Gastrocnemius medialis (tissue), 4 donors: Measurements from ENCODE around the gene RNLS. TPM values are rescaled to one million over a fixed set of nuclear protein-coding genes. Genes with fewer than 3 reads are reported as not detected.
A peak's percentile ranks its signal among the peaks of the same experiment; 100 is the strongest.
"Not testable (repeated sequence)": the region's sequence is repeated elsewhere in the genome, so short reads cannot be mapped to it uniquely, and the experiment has no call there.

Experiments
- ATAC-seq, 2 donors: fragments of 150-250 bp; one replicate each; pipeline ENCODE4 v1.9.1; 2016
- DNase-seq, 2 donors: peaks; one replicate each; pipeline ENCODE4 v3.0.0-alpha.2; 2019
- H3K27ac ChIP-seq, 4 donors: fragments of 200-600 bp; sonication (generic); 1 replicate in 1 of 4; 2 replicates in 3 of 4; pipeline ENCODE4 v1.5.1; 2016 to 2018; ENCODE audit warnings: mild to moderate bottlenecking in 2 of 4, moderate library complexity in 1 of 4
- H3K27me3 ChIP-seq, 3 donors: fragments of 200-600 bp; sonication (generic) in 2 of 3; 1 replicate in 1 of 3; 2 replicates in 2 of 3; pipeline versions ENCODE4 v1.5.1 to v1.6.0; 2016 to 2019; ENCODE audit warnings: mild to moderate bottlenecking in 1 of 3, moderate library complexity in 1 of 3
- H3K36me3 ChIP-seq, 2 donors: fragments of 200-600 bp; sonication (generic) in 1 of 2; one replicate each; pipeline ENCODE4 v1.5.1; 2017 to 2018
- H3K4me1 ChIP-seq, 2 donors: fragments of 200-600 bp; sonication (generic) in 1 of 2; one replicate each; pipeline ENCODE4 v1.5.1; 2016 to 2017; ENCODE audit warnings: mild to moderate bottlenecking in 2 of 2
- H3K4me3 ChIP-seq, 4 donors: fragments of 200-600 bp; sonication (generic) in 3 of 4; 1 replicate in 1 of 4; 2 replicates in 3 of 4; pipeline ENCODE4 v1.5.1; 2016 to 2019; ENCODE audit warnings: mild to moderate bottlenecking in 2 of 4
- H3K9me3 ChIP-seq, 3 donors: fragments of 200-600 bp; sonication (generic) in 2 of 3; 1 replicate in 1 of 3; 2 replicates in 2 of 3; pipeline ENCODE4 v1.5.1; 2016 to 2019
- POLR2A ChIP-seq, 2 donors: fragments of 450-650 bp; IDR thresholded peaks; one replicate each; pipeline ENCODE4 v1.6.1; 2017; ENCODE audit warnings: antibody characterized with exemption in 2 of 2, mild to moderate bottlenecking in 2 of 2, moderate library complexity in 2 of 2
- in situ Hi-C, 4 donors: fragments of 200-750 bp; cut with MboI; loops; one replicate each; pipeline versions ENCODE4 v1.15.0 to v1.8.0; 2017; ENCODE audit warnings: low sequenced_read_pairs in 4 of 4
- intact Hi-C: fragments of 100-400 bp; cut with DNase I; formaldehyde crosslinking; loops from one replicate; pipeline ENCODE4 v1.15.1; 2023; ENCODE audit warnings: low total_unique reads
- total RNA-seq, 4 donors: library from RNA; depleted of rRNA; stranded (reverse); fragments of >200 nt; gene quantifications; one replicate each; pipeline versions ENCODE4 v1.1.0 to v1.2.3, GENCODE V29; 2016
- TF ChIP-seq, protein P1 (sequence below), 5 experiments: fragments of 450-650 bp in 3 of 5; fragments of 200-600 bp in 2 of 5; sonication (generic) in 2 of 5; IDR thresholded peaks in 4 of 5; conservative IDR thresholded peaks in 1 of 5; 1 replicate in 4 of 5; 2 replicates in 1 of 5; pipeline ENCODE4 v1.5.1; 2016 to 2019; ENCODE audit warnings: antibody characterized with exemption in 5 of 5, mild to moderate bottlenecking in 3 of 5, moderate library complexity in 3 of 5

RNLS gene
- total RNA-seq, 4 donors from 2014 or later, result 8.1 to 17.5 (median 9.7) TPM

DNA sequence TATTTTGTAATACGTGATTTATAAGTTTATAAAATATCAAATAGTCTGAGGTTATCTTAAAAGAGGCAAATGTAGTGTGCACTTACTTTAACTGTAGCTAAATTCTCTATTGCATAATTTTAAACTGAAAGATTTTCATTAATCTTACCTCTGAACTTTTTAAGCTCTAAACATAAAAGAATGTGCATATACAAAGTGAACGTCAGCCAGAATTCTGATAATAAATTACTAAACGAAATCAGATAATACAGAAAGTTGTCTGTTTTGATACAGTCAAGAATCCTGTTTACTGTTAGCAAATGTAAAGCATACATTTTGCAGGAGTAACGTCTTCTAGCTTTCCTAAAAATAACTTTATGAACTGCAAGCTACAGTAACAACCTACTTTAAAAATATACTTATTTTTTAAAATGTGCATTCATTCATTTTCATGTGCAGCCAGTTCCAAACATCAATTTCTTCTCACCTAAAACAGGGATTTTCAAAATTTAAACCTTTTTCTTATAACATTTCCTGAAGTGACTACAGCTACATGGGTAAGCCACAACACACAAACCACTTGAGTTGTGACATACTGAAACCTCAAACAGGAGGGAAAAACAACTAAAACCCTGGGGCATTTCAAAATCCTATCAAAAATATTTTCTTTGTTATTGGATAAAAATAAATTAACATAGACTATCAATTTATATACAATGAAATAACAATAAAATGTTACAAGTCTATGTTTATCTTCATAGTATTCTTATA, 92.7 kb downstream of the RNLS start:
- DNase-seq (no peak), ATAC-seq (no peak)
- H3K27me3 ChIP-seq, result no peaks in the 10 kb centered on the region
- no peak overlapping the region for H3K27ac ChIP-seq
- H3K9me3 ChIP-seq, result no peaks in the 10 kb centered on the region
- peaks cover 0 to 4% of the 10 kb centered on the region in 2 donors for H3K4me1 ChIP-seq
- H3K4me3 ChIP-seq, result no peak overlapping the region
- no peaks in the 10 kb centered on the region for H3K36me3 ChIP-seq
- in situ Hi-C loops, result no loop called here
- intact Hi-C loops, result no loop called here
- TF ChIP-seq, protein P1, sequence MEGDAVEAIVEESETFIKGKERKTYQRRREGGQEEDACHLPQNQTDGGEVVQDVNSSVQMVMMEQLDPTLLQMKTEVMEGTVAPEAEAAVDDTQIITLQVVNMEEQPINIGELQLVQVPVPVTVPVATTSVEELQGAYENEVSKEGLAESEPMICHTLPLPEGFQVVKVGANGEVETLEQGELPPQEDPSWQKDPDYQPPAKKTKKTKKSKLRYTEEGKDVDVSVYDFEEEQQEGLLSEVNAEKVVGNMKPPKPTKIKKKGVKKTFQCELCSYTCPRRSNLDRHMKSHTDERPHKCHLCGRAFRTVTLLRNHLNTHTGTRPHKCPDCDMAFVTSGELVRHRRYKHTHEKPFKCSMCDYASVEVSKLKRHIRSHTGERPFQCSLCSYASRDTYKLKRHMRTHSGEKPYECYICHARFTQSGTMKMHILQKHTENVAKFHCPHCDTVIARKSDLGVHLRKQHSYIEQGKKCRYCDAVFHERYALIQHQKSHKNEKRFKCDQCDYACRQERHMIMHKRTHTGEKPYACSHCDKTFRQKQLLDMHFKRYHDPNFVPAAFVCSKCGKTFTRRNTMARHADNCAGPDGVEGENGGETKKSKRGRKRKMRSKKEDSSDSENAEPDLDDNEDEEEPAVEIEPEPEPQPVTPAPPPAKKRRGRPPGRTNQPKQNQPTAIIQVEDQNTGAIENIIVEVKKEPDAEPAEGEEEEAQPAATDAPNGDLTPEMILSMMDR (IDR thresholded peaks at IDR 0.05 in 4 of 5, conservative IDR thresholded peaks at IDR 0.05 in 1 of 5), result no peak
- TF ChIP-seq POLR2A (IDR thresholded peaks at IDR 0.05), result no peak

DNA sequence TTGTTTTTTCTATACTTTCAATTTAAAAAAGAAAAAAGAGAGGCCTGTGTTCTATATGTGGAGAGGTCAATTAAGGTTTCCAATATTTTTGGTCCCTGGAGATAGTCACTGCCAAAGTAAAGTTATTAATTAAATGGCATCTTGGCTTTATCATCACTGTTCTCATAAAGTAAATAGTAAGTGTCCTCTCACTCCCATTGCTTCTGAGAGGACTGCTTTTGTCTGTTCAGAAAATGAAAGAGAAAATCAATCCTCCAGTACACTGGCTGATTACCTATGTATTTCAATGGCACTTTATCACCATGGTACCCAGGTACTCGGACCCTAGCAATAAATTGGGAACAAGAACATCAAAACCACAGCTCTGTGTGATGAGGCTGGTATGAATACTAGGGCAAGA, 94.0 kb downstream of the RNLS start:
- Histone ChIP-seq H3K4me1 (peaks cover 0 to 4% of the 10 kb centered on the region in 2 donors), H3K27me3 (no peaks in the 10 kb centered on the region), H3K27ac (no peak overlapping the region), H3K4me3 (no peak overlapping the region), H3K36me3 (no peaks in the 10 kb centered on the region), H3K9me3 (no peaks in the 10 kb centered on the region)
- intact Hi-C loops (no loop called here), in situ Hi-C loops (no loop called here)
- no peak for DNase-seq
- TF ChIP-seq POLR2A (IDR thresholded peaks at IDR 0.05), result no peak
- TF ChIP-seq, protein P1 (IDR thresholded peaks at IDR 0.05 in 4 of 5, conservative IDR thresholded peaks at IDR 0.05 in 1 of 5), result no peak
- no peak for ATAC-seq

DNA sequence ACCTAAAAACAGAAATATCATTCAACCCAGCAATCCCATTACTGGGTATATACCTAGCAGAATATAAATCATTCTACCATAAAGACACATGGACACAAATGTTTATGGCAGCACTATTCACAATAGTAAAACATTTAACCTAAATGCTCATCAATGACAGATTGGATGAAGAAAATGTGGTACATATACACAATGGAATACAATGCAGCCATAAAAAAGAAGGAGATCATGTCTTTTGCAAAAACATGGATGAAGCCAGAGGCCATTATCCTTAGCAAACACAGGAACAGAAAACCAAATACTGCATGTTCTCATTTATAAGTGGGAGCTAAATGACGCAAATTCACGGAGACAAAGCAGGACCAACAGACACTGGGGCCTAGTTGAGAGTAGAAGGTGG, 96.3 kb downstream of the RNLS start:
- H3K27ac ChIP-seq, H3K27me3 ChIP-seq, H3K36me3 ChIP-seq, intact Hi-C loops, H3K9me3 ChIP-seq, in situ Hi-C loops, DNase-seq, ATAC-seq, H3K4me1 ChIP-seq, H3K4me3 ChIP-seq: not testable (repeated sequence)

DNA sequence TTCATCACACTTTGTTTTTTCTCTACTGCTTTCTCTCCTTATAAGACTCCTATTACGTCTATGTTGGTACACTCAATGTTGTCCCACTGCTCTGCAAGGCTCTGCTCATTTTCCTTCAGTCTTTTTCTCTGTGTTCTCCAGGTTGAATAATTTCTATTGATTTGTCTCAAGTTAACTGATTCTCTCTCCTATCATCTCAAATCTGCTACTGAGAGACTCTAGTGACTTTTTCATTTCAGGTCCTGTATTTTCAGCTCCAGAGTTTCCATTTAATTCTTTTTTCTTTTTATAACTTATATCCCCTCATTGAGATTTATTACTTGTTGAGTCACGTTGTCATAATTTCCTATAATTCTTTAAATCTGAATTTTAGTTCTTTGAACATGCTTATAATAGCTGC, 100.9 kb downstream of the RNLS start:
- no peaks in the 10 kb centered on the region for H3K36me3 ChIP-seq
- no peak overlapping the region for H3K4me3 ChIP-seq
- no peaks in the 10 kb centered on the region for H3K9me3 ChIP-seq
- no peaks in the 10 kb centered on the region for H3K27me3 ChIP-seq
- in situ Hi-C loops, result no loop called here
- no peak for DNase-seq
- ATAC-seq, result no peak
- intact Hi-C loops, result no loop called here
- peaks cover 12 to 17% of the 10 kb centered on the region in 2 donors for H3K4me1 ChIP-seq
- no peak overlapping the region for H3K27ac ChIP-seq
- TF ChIP-seq, protein P1 (IDR thresholded peaks at IDR 0.05 in 4 of 5, conservative IDR thresholded peaks at IDR 0.05 in 1 of 5), result no peak
- TF ChIP-seq POLR2A (IDR thresholded peaks at IDR 0.05), result no peak

DNA sequence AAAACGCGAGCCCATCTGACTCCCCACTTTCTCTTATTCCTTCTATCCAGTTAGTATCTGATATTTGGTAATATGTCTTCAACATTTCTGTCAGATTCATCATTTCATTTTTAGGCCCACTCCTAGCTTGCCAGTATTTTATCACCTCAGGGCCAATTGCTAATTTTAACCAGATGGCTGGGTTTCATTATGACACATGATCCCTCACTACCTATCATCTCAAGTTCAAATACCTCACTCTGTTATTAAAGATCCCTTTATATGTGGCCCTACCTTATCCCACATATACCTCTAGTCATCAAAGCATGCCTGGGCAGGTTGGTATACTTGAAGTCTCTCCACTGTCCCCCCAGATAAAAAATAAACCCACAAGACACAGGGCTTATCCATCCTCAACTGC, 104.9 kb downstream of the RNLS start:
- intact Hi-C loops (loop anchor here (2.0 to 5.0 kb wide), 5 partner anchors 21 to 616 kb away; partner anchors contain the start of genes KLLN and PTEN), in situ Hi-C loops (no loop called here)
- TF ChIP-seq POLR2A (IDR thresholded peaks at IDR 0.05), result no peak
- TF ChIP-seq, protein P1 (IDR thresholded peaks at IDR 0.05 in 4 of 5, conservative IDR thresholded peaks at IDR 0.05 in 1 of 5), result no peak
- ATAC-seq, result peak; percentile 29 to 40
- H3K4me3 ChIP-seq, result no peak overlapping the region
- no peaks in the 10 kb centered on the region for H3K27me3 ChIP-seq
- no peak for DNase-seq
- H3K4me1 ChIP-seq, result peaks cover 22 to 43% of the 10 kb centered on the region in 2 donors
- H3K36me3 ChIP-seq, result no peaks in the 10 kb centered on the region
- peak overlapping the region; percentile 76 to 88 (median 80) for H3K27ac ChIP-seq
- H3K9me3 ChIP-seq, result no peaks in the 10 kb centered on the region
